GM18519 (cell line): ENCODE results near the gene AXL.
"Not testable (repeated sequence)": the region's sequence is repeated elsewhere in the genome, so short reads cannot be mapped to it uniquely, and the experiment has no call there.

Experiments
- ATAC-seq: cut with Tn5 transposase; IDR thresholded peaks from one replicate; pipeline ENCODE4 v1.9.1; 2021; ENCODE audit warnings: mild to moderate bottlenecking, moderate library complexity; ENCODE audit not compliant: unreplicated experiment, low FRiP score

AXL gene

DNA sequence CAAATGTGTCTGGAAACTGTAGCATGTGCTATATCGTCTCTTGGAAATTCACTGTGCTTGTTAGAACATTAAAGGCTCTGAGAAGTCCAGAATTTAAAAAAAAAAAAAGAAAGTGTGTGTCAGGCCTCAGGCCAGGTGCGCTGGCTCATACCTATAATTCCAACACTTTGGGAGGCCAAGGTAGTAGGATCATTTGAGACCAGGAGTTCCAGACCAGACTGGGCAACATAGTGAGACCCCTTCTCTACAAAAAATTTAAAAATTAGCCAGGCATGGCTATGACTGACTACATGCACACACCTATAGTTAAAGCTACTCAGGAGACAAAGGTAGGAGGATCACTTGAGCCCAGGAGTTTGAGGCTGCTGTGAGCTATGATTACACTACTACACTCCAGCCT lies 50.0 kb downstream of the AXL start:
- no peak for ATAC-seq

DNA sequence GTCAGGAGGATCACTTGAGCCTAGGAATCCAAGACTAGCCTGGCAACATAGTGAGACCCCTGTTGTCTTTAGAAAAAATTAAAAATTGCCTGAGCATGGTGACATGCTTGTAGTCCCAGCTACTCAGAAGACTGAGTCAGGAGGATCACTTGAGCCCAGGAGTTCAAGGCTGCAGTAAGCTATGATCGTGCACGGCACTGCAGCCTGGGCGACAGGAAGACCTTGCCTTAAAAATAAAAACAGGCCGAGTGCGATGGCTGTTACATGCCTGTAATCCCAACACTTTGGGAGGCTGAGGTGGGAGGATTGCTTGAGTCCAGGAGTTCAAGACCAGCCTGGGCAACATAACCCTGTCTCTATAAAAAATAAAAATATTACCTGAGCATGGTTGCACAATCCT lies 50.5 kb downstream of the AXL start:
- no peak for ATAC-seq

DNA sequence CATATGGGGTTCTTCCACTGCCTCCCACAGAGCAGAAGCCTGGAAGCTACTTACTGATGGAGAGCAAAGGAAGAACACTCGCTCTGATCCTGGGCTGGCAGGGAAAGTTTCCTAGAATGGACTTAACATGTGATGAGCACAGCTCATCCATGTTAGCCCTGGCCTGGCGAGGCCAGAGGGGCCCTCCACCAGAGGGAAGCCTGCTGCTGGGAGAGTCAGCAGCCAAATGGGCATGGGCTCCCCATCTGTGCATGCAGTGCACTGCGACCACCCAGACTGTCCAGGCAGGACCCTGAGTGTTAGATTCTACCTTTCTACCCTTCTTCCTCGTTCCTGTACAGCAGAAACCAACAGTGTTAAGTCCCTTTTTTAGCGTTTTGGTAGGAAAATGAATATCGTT lies 54.1 kb downstream of the AXL start:
- no peak for ATAC-seq

DNA sequence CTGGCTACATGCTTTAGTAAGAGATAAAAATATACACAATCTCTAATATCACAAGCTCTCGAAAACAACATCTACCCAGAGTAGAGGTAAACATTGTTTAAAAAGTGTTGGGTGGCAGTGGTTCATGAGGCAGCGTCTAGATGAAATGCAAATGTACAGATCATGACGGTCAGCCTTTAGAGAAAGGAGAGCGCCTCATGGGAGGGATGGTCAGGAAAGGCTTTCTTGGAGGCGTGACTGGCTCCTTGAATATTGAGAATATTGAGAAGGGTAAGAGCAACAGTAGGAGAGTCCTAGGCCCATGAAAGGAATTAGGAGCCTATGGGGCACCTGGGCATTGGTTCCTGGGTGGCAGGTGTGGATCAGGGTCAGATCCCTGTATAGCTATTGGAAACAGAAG lies 55.8 kb downstream of the AXL start:
- no peak for ATAC-seq

DNA sequence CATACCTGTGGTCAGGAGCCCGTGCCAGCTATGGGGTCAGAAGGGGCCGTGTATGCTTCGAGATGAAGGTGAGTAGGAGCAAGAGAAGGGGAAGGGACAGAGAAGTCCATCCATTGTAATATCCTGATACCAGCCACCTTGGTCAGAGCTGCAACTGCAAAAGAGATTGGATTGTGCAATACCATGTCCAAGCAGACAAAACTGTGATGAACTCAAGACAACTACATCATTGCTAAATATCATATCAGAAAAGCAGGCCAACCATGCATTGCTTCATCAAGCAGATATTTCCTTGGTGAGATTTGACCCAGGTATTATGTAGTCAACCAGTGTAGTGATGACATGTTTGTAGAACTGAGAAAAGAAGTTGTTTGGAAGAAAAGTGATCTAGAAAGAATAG lies 57.2 kb downstream of the AXL start:
- ATAC-seq: no peak

- ATAC-seq: no peak
Measured at GRCh38 chr19:41278478-41278877, 59.5 kb downstream of the AXL start.

GRCh38 chr19:41288673-41289530 lies 69.9 kb downstream of the AXL start:
- ATAC-seq: no peak

- not testable (repeated sequence) for ATAC-seq
Measured at GRCh38 chr19:41289814-41290213, 70.8 kb downstream of the AXL start.

DNA sequence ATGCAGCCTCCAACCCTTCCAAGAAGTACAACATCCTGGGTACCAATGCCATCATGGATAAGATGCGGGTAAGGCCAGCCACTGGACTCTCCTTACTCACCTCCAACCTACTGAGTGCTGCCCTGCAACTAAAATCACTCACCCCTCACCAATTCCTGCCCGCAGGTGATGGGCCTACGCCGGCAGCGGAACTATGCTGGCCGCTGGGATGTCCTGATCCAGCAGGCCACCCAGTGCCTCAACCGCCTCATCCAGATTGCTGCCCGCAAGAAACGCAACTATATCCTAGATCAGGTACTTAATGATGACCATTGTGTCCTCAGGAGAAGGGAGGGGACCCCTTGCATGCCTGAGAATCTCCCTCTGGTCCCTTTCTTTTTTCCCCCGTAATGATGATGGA lies 75.4 kb downstream of the AXL start:
- ATAC-seq: no peak

- no peak for ATAC-seq
Measured at GRCh38 chr19:41295499-41295898, 76.5 kb downstream of the AXL start.

- no peak for ATAC-seq
Measured at GRCh38 chr19:41296433-41296871, 77.4 kb downstream of the AXL start.

DNA sequence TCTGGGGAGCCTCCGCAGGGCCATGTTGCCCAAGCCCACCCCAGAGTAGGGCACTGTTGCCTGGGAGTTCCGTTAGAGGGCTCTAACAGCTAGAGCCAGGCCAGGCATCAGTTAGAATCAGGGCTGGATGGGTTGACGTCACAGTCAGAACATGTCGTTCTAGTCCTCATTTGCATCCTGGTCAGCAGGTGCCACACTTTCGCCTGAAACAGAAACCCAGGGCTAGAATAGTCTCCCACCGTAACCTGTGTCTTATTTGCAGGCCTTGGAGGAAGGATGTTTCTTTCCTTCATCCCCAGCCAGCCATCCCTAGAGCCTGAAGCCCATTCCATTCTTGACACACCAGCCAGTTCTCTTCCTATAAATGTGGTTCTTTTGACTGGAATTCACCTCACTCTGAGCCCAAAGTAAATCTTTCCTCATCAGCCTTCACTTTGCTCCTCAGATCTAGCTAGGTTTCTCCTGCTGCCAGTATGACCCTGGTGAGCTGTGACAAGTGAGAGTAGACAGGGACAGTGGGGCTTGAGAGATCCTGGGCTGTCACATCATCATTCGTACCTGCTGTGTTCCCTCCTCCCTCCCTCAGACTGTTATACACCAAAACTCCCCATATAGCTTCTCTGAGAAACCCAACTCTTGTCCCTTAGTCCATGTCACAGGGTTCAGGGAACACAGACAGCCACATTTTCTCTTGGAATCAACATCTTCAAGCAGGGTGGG lies 78.8 kb downstream of the AXL start:
- peak; percentile 72 for ATAC-seq

DNA sequence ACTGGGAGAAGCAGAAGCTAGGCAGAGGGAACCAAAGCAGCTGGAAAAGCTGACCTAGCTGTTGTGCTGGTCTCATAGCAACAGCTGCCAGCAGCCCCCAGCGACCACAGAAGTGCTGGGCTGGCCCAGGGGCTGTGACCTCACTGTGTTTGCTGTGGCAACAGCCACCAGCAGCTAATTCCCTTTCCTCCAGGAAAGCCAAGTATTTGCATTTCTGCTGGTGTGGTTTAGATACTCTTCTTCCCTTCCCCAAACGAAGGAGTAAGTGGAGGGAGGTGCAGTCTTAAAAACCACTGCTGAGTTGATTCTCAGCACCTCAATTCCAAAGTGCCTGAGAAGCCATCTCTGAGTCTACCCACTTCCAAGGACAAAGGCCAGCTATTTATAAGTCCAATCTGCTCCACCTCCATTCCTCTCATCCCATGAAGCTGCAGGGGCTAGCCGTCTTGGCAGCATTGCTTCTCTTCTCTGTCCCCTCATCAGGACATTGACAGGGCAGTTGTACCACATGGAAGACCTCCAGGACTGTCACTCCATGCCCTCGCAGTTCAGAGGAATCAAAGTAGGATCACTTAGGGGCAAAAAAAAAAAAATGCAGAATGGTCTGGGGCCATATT lies 79.4 kb downstream of the AXL start:
- ATAC-seq: peak; percentile 5

DNA sequence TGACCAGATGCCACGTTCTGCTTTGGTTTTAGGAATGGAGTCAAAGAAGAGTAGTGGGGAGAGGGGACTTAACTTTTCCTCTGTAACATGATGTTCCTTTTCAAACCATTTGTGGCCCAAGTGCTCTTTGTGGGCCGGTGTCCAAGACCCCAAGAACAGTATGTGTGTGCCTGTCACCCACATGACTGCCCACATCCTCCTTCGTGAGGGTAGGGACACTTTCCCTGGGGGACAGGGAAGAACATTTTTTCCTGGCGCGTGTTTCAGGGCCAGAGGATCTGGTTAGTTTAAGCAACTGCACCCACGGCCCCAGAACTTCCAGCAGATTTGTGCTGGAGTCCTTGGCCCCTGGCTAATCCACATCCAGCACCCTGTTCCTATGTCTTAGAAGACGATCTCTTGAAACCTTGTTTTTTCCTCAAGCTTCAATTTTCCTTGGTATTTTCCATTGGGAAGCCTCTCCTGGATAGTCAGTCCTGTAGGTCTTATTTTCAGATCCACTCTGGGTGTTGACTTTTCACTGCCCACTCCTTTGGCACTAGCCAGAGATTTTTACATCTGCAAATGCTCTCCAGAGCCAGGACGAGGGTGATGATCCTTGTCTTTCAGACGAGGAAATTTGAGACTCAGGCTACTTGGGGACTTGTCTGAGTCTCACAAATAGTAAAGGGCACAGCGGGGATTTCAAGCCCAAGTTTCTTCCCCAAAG lies 80.2 kb downstream of the AXL start:
- no peak for ATAC-seq

DNA sequence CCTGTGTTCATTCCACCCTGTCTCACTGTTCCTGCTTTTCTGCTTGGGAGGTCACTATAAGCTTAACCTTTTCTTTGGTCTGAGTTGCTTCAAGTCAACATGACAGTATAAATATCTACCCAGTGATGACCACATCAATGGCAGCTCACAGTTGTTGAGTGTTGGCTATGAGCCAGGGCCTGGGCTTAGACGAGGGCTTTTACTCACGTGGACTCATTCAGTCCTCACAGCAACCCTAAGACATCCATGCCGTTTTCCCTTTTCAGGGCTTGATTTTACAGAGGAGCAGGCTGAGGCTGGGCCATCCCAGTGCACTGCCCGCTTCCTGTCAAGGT lies 80.7 kb downstream of the AXL start:
- no peak for ATAC-seq

GRCh38 chr19:41300555-41300954 lies 81.5 kb downstream of the AXL start:
- no peak for ATAC-seq

GRCh38 chr19:41302624-41303351 lies 83.8 kb downstream of the AXL start:
- ATAC-seq: no peak

GRCh38 chr19:41303954-41304353 lies 84.9 kb downstream of the AXL start:
- no peak for ATAC-seq

DNA sequence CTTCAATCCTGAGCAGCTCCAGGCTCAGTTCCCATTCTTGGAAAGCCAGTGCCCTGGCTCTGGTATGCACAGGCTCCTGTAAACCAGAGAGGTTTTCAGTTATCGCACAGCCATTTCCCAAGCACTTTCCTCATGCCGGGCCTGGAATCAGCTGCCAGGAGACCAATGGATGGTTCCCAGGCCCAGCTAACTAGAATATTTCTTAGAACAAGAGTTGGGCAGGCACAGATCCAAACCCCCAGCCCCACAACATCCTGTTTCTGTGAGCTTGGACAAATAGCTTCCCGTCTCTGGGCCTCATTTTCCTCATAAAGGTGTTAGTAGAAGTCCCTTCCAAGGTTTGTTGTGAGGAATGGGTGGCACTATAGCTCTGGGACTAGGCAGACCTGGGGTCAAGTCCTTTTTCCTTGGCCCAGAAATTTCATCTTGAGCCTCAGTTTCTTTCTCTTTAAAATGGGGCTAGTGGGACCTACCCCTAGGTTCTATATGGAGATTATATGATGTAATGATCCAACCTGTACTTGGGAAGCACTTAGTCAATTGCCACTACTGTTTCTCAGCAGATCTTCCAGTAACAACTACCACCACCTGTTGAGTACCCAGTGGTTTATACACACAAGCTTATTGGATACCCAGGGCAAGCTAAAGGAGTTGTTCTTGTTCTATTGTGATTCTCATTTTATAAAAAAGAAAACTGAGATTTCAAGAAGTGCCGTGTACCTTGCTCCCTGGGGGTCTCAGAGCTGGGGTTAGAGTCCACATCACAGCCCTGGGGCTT lies 85.9 kb downstream of the AXL start:
- ATAC-seq: no peak
